ENCODE data around the gene TEAD1.

TEAD1 gene

DNA sequence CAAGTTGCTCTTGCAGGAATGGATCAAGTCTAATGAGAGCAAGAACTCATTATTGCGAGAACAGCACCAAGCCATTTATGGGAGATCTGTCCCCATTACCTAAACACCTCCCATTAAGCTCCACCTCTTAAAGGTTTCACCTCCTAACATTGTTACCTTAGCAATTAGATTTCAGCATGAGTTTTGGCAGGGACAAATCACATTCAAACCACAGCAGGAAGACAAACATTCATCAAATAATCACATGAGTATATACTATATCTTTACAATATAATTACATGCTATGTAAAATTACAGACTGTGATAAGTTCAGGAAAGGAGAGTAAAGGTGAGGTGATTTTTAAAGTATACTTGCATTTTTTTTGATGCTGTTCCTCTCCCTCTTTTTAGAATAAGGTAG is 6.6 kb upstream of the TEAD1 start:
- no peak for DNase-seq

DNA sequence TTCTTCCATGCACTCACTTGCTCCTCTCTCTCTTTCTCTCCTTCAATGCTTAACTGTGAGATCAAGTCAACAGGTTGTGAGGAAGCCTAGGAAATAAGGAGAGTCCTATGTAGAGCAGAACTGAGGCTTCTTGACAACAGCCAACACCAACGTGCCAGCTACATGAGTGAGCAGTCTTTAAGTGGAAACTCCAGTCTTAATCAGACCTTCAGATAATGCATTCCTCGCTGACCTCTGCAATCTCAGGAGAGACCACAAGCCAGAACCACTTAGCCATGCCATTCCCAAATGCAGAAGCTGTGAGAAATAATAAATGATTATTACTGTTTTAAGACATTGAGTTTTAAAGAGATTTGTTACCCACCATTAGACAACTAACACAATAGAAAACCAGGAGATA is 6.1 kb upstream of the TEAD1 start:
- no peak for DNase-seq

- DNase-seq: no peak
Measured at GRCh38 chr11:12669930-12670329, 4.3 kb upstream of the TEAD1 start.

DNA sequence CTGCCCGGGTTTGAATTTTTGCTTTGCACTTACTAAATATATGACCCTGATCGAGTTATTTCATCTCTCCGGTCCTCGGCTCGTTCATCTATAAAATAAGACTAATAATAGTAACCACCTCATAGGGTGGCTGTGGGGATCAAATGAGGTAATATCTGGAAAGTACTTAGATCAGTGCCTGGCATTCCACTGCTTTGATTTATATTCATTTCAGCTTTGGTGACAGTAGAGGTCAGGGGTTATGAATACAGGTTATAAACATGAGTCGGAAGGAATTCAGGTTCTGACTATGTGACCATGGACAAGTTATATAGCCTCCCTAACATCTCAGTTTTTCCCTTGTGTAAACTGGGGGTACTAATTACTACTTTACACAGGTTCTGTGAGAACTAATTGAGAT is 2.9 kb upstream of the TEAD1 start:
- no peak for DNase-seq

DNA sequence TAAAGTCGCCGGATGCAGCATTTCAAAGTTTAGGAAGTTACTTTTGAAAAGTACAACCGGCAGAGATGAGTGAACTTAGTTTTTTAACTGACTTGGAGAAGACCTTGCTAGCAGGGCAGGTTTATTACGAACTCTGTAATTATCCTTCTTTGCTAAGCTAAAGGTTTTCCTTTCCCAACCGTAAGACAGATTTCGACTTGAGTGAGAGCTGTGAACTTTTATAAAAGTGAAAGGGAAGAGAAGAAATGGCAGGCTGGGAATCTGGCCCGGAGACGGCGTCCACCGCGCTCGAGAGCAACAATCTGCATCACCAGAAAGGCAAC is 659 bp upstream of the TEAD1 start:
- no peak for DNase-seq

DNA sequence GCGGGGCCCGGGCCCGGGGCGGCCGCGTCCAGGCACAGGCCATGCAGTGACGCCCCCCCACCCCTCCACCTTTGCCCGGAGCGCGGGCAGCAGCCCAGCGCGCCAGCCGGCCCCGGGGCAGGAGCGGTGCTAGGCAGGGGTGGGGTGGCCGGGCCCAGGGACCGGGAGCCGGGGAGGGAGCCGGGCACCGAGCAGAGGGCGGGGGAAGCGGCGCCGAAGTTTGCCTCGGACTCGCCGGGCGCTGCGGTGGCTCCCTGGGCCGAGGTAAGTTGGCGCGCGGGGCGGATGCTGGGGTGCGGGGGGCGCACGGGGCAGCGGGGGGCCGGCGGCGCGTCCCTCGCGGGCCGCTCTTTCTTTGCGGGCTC is 332 bp downstream of the TEAD1 start:
- no peak for DNase-seq

- no peak for DNase-seq
Measured at GRCh38 chr11:12674936-12675696, 895 bp downstream of the TEAD1 start.

DNA sequence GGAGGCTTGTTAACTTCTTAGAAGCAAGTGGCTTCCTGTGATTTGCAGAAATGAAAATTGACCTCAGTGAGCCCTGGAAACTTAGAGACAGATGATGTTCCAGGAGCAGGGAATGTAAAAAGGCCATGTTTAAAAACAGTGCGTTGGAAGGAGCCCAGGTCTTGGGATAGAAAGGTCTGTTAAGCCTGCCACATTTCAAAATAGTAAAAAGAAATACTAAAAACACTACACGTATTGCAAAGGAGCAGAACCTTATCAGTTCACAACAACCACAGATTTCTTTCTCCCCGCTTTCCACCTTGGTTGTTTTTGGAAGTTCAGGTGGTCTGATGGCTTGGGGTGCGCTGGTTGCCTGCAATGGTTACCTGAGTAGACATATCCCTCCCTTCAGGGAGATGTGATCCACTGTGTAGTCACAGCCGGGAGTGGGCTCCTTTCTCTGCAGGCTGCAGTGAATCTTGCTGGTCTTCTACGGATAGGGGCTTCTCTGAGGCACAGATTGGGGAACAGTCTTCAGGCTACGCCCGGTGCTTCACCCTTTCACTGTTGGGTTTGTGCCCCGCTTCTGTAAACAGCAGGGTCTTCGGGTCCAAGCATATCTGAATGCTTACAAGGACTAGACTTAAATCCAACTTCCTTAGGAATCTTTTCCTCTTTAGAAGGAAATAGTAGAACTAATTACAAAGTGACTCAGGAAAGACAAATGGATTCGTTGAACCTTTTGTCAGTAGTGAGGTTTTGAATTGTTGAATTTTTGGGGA is 1.9 kb downstream of the TEAD1 start:
- DNase-seq: no peak

GRCh38 chr11:12677131-12677530 is 2.9 kb downstream of the TEAD1 start:
- no peak for DNase-seq

GRCh38 chr11:12678092-12678491 is 3.9 kb downstream of the TEAD1 start:
- no peak for DNase-seq

- DNase-seq: no peak
Measured at GRCh38 chr11:12678991-12679390, 4.8 kb downstream of the TEAD1 start.

DNA sequence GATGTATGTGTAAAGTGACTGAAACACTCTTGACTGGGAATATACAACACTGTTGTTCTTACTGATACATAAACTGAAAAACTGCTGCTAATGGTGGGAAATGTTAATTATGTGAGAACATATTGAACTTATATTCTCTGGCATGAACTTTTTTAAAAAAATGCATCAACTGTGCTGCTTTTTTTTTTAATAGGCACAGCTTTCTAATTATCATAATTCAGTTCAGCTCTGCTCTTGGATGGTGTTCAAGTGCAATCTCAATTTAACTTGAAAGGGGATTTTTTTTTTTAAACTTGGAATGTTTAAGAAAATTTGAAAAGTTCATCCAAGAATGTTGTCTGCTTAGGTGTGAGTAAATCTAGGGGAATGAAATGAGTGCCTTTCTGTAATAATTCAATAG is 5.2 kb downstream of the TEAD1 start:
- DNase-seq: no peak

GRCh38 chr11:12680246-12680939 is 6.2 kb downstream of the TEAD1 start:
- DNase-seq: peak; percentile 87

- no peak for DNase-seq
Measured at GRCh38 chr11:12680940-12681258, 6.7 kb downstream of the TEAD1 start.

- DNase-seq: no peak
Measured at GRCh38 chr11:12681466-12681865, 7.2 kb downstream of the TEAD1 start.

- no peak for DNase-seq
Measured at GRCh38 chr11:12682288-12682687, 8.1 kb downstream of the TEAD1 start.

DNA sequence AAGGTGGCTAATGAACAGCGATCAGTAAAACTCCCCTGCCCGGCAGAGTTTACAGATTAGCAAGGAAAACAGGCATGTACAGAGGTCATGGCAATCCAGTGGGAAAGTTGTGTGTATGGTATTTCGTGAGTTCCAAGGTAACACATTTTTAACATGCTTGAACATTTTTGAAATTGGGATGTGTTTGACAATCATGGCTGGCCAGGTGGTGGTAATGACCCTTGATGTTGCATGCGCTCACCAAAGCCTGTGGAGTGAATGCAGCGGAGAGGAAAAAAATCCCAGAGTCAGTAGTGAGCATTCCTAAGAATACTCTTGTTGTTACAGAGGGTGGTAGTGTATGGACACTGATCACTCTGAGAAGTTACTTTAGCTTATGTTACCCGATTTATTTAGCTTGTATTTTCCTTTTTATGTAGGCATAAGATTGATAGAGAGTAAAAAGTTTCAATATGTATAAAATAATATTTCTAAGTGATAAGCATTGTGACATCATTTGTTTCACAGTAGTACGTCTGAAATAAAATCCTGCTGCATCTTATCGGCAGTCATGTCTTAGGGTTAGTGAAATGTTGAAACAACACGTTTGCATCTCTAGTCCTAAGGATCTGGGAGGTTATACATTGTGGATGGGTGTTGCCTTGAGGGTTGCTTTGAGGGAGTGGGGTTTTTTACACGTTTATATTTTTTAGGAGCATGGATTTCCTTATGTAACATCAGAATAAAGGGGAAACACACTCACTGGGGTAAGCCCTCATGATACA is 8.7 kb downstream of the TEAD1 start:
- DNase-seq: no peak

GRCh38 chr11:12683874-12684273 is 9.7 kb downstream of the TEAD1 start:
- no peak for DNase-seq

GRCh38 chr11:12684315-12684714 is 10.1 kb downstream of the TEAD1 start:
- no peak for DNase-seq

DNA sequence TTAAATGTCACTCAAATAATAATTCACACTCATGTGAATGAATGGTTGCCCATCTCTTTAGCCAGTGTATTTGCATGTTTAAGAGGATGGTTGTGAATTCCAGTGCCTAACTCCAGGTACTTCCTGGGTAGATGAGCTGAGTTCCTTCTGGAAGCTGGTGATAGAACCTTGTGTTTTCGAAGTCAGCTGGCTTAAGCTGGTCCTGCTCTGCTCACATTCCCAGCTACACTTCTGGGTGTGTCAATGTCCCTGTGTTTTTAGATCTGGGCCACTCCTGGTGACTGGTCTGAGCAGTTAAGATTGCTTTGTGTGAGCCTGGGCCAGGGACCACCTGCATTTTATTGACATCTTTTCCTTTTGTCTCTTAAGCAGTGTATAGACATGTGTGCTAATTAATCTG is 10.6 kb downstream of the TEAD1 start:
- DNase-seq: no peak

GRCh38 chr11:12685229-12685628 is 11.0 kb downstream of the TEAD1 start:
- no peak for DNase-seq

GRCh38 chr11:12686246-12687060 is 12.2 kb downstream of the TEAD1 start:
- DNase-seq: no peak

DNA sequence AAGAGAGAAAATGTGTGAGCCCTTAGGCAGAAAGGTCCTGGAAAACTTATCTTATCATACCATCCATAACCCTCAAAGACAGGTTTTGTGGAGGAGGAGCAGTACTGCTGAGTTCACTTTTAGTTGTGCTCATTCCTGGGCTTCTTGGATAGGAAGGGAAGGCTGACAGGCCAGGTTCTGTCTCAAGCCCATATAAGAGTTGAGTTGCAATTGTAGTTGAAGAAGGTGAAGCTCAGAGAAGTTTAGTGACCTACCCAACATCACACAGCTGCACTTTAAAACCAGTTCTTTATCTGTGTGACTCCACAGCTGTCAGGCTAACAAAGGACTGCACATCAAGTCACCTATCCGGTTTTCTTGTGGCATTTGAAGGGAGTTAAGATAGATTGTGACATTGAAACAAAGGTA is 13.0 kb downstream of the TEAD1 start:
- no peak for DNase-seq

Data from NCI-H1436 (cell line).